Skeletal muscle tissue (tissue), 4 donors: ENCODE results near the gene RNF141. TPM values are rescaled to one million over a fixed set of nuclear protein-coding genes. Genes with fewer than 3 reads are reported as not detected.

Experiments used
- H3K27ac ChIP-seq: one replicate; pipeline ENCODE4 v1.7.0; 2013; ENCODE audit warnings: mild to moderate bottlenecking, low read depth, low read length, inconsistent platforms
- H3K27me3 ChIP-seq, 3 donors: one replicate each; pipeline ENCODE4 v1.7.0; 2013; ENCODE audit warnings: low read length in 3 of 3; ENCODE audit not compliant: control insufficient read depth in 3 of 3, insufficient read depth in 3 of 3
- H3K36me3 ChIP-seq, 3 donors: one replicate each; pipeline ENCODE4 v1.7.0; 2013; ENCODE audit warnings: low read length in 3 of 3; ENCODE audit not compliant: control insufficient read depth in 3 of 3, insufficient read depth in 3 of 3
- H3K4me1 ChIP-seq, 3 donors: one replicate each; pipeline ENCODE4 v1.7.0; 2013; ENCODE audit warnings: low read length in 3 of 3, mild to moderate bottlenecking in 3 of 3; ENCODE audit not compliant: control insufficient read depth in 3 of 3, insufficient read depth in 3 of 3
- H3K4me3 ChIP-seq, 3 donors: one replicate each; pipeline ENCODE4 v1.7.0; 2013; ENCODE audit warnings: low read length in 3 of 3
- H3K9ac ChIP-seq, 3 donors: one replicate each; pipeline ENCODE4 v1.7.0; 2013; ENCODE audit warnings: low read length in 3 of 3, mild to moderate bottlenecking in 3 of 3, moderate library complexity in 2 of 3, low read depth in 1 of 3
- H3K9me3 ChIP-seq, 3 donors: one replicate each; pipeline ENCODE4 v1.7.0; 2013; ENCODE audit warnings: low read length in 3 of 3; ENCODE audit not compliant: control insufficient read depth in 3 of 3
- total RNA-seq: library from RNA; depleted of rRNA; stranded (reverse); fragments of >200 nt; gene quantifications from one replicate; pipeline ENCODE4 v1.2.3, GENCODE V29; 2014
- donor health status: Osteomylitis.

Gene RNF141
- total RNA-seq, 1 donor from 2014 or later = 20.4 TPM

GRCh38 chr11:10575346-10576034 lies 34.5 kb upstream of the RNF141 start:
- Histone ChIP-seq H3K9ac (no peak overlapping the region), H3K36me3 (peaks cover 0 to 6% (median 0%) of the 10 kb centered on the region in 3 donors), H3K27me3 (no peaks in the 10 kb centered on the region), H3K4me1 (peaks cover 2 to 20% (median 19%) of the 10 kb centered on the region in 3 donors), H3K27ac (no peak overlapping the region), H3K9me3 (no peaks in the 10 kb centered on the region), H3K4me3 (no peak overlapping the region)

- H3K27me3 ChIP-seq = no peaks in the 10 kb centered on the region
- no peaks in the 10 kb centered on the region for H3K9me3 ChIP-seq
- no peak overlapping the region for H3K27ac ChIP-seq
- no peak overlapping the region for H3K9ac ChIP-seq
- H3K4me1 ChIP-seq = peaks cover 4 to 19% (median 16%) of the 10 kb centered on the region in 3 donors
- H3K4me3 ChIP-seq = no peak overlapping the region
- H3K36me3 ChIP-seq = no peaks in the 10 kb centered on the region
Measured at GRCh38 chr11:10573556-10573955, 32.6 kb upstream of the RNF141 start.

GRCh38 chr11:10573028-10573427 lies 32.0 kb upstream of the RNF141 start:
- H3K36me3 ChIP-seq = no peaks in the 10 kb centered on the region

GRCh38 chr11:10572533-10572932 lies 31.5 kb upstream of the RNF141 start:
- Histone ChIP-seq H3K27ac (peak overlapping the region; percentile 11), H3K4me1 (peaks cover 4 to 19% (median 18%) of the 10 kb centered on the region in 3 donors), H3K9ac (no peak overlapping the region), H3K9me3 (no peaks in the 10 kb centered on the region), H3K27me3 (no peaks in the 10 kb centered on the region), H3K36me3 (no peaks in the 10 kb centered on the region), H3K4me3 (peak overlapping the region in 1 of 3 donors; percentile 31)

More at GRCh38 chr11:10573028-10573427, 32.0 kb upstream of the RNF141 start:
- H3K9ac ChIP-seq = no peak overlapping the region
- peaks cover 4 to 19% (median 18%) of the 10 kb centered on the region in 3 donors for H3K4me1 ChIP-seq
- no peaks in the 10 kb centered on the region for H3K27me3 ChIP-seq
- no peaks in the 10 kb centered on the region for H3K9me3 ChIP-seq
- peak overlapping the region; percentile 11 for H3K27ac ChIP-seq
- H3K4me3 ChIP-seq = no peak overlapping the region

- Histone ChIP-seq H3K4me1 (peaks cover 4 to 16% (median 14%) of the 10 kb centered on the region in 3 donors), H3K4me3 (peak within 1 kb of the TSS in 2 of 3 donors; percentile 4 to 52), H3K27me3 (no peaks in the 10 kb centered on the region), H3K36me3 (no peaks in the 10 kb centered on the region), H3K9me3 (no peaks in the 10 kb centered on the region), H3K9ac (peak within 1 kb of the TSS in 1 of 3 donors; percentile 4), H3K27ac (peak within 1 kb of the TSS; percentile 51)
Measured at GRCh38 chr11:10568486-10568941, 27.5 kb upstream of the RNF141 start, which contains the start of gene LYVE1. Gene LYVE1, minus strand, starts transcription at chr11:10568665. Its CDS starts 133 bp downstream, at chr11:10568532.

- Histone ChIP-seq H3K36me3 (no peaks in the 10 kb centered on the region), H3K4me3 (peak overlapping the region in 1 of 3 donors; percentile 26), H3K9ac (no peak overlapping the region), H3K27ac (no peak overlapping the region), H3K4me1 (peaks cover 2 to 6% (median 3%) of the 10 kb centered on the region in 3 donors), H3K9me3 (no peaks in the 10 kb centered on the region), H3K27me3 (no peaks in the 10 kb centered on the region)
Measured at GRCh38 chr11:10567446-10567845, 26.5 kb upstream of the RNF141 start.

GRCh38 chr11:10566257-10566957 lies 25.4 kb upstream of the RNF141 start:
- Histone ChIP-seq H3K4me3 (peak overlapping the region in 1 of 3 donors; percentile 52), H3K27ac (peak overlapping the region; percentile 3), H3K36me3 (no peaks in the 10 kb centered on the region), H3K9me3 (no peaks in the 10 kb centered on the region), H3K4me1 (peaks cover 0 to 2% (median 2%) of the 10 kb centered on the region in 3 donors), H3K9ac (no peak overlapping the region), H3K27me3 (no peaks in the 10 kb centered on the region)

- Histone ChIP-seq H3K27me3 (no peaks in the 10 kb centered on the region), H3K36me3 (no peaks in the 10 kb centered on the region), H3K4me1 (peaks cover 2 to 5% (median 2%) of the 10 kb centered on the region in 3 donors), H3K4me3 (no peak overlapping the region), H3K9me3 (no peaks in the 10 kb centered on the region), H3K27ac (no peak overlapping the region), H3K9ac (no peak overlapping the region)
Measured at GRCh38 chr11:10565493-10565892, 24.5 kb upstream of the RNF141 start.

- H3K36me3 ChIP-seq = no peaks in the 10 kb centered on the region
- no peak overlapping the region for H3K9ac ChIP-seq
- peaks cover 2 to 5% (median 2%) of the 10 kb centered on the region in 3 donors for H3K4me1 ChIP-seq
- no peak overlapping the region for H3K4me3 ChIP-seq
- H3K9me3 ChIP-seq = no peaks in the 10 kb centered on the region
- no peaks in the 10 kb centered on the region for H3K27me3 ChIP-seq
- no peak overlapping the region for H3K27ac ChIP-seq
Measured at GRCh38 chr11:10564696-10565318, 23.8 kb upstream of the RNF141 start.
